NCI-H187 (cell line): ENCODE results near the gene WDR76.

ENCODE experiments used
- DNase-seq, 2 experiments: peaks; one replicate each; lab custom pipeline; 2025; lab: John Stamatoyannopoulos, UW

Gene WDR76

GRCh38 chr15:43878446-43878845 is 51.6 kb downstream of the WDR76 start:
- no peak for DNase-seq

- no peak for DNase-seq
These were observed 52.9 kb downstream of the WDR76 start for GRCh38 chr15:43879386-43880355.

- no peak for DNase-seq
These were observed 53.8 kb downstream of the WDR76 start for GRCh38 chr15:43880406-43881194.

GRCh38 chr15:43881245-43881644 is 54.4 kb downstream of the WDR76 start:
- DNase-seq: no peak

DNA sequence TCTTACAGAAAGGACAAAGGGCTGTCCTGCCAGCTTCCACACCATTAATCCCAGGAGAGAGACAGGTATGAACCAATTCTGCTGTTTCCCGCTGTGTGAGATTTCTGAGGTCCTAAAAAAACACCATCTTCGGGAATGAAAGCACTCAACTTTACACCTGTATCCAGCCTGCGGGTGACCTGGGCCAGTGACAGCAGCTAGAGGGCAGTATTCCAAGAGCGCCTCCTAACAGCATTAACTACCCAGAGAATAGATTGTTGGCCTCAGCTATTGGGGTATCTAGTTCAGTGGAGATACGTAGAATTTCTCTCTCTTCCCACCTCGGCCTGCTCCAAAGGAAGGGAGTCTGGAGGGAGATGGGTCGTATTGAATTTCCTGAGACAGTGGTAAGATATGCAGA is 55.1 kb downstream of the WDR76 start:
- no peak for DNase-seq

DNA sequence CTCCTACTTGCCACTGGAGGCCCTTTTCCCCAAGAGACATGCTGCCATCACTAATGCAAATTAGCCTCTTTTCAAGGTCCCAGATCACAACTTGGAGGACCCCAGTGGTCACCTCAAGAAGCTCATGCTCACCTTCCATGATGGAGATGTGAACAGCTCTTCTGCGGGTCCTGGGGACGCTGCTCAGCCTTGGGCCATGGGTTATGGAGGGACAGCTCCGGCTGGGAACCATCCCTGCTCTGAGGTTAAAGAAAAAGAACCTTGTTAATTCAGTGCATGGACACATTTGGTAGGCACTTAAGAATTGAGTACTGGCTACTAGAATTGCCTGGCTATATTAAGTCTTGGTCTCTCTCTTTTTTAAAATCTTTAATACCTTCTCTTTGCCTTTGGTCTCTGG is 56.8 kb downstream of the WDR76 start:
- no peak for DNase-seq

DNA sequence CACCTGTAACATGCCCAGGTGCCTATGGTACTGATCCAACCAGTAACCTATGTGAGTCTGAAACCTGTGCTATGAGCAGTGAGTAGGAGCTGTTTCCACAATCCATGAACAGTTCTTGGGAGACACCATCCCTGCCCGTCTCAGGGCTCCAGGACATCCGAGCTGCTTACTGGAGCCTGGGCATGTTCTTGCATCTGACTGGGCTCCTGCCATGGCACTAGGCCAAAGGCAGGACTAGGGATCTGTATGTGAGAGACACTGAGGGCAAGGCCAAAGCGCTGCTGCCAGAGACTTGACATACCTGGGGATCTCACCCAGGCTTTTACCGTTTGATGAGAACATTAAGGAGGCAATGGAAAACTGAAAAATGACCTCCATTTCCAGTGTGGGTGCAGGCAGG is 59.8 kb downstream of the WDR76 start:
- DNase-seq: no peak

- no peak for DNase-seq
These were observed 61.1 kb downstream of the WDR76 start for GRCh38 chr15:43887901-43888300.

DNA sequence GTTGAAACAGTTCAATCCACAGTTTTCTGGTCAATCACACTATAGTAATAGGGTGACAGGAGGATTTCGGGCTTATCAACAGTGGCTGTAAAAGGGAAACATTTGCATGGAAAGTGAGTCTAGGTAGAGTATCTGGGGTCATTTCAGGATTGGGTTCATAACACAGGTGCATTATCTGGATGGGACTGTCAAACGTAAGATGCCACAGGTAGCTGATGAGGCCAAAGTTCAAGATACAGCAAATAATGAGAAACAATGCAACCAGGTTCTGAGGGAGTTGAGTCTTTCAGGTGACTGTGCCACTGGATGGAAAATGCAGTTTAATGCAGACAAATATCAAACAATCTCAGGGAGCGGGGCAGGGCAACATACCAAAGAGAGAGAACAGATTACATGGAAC is 62.2 kb downstream of the WDR76 start:
- DNase-seq: no peak

DNA sequence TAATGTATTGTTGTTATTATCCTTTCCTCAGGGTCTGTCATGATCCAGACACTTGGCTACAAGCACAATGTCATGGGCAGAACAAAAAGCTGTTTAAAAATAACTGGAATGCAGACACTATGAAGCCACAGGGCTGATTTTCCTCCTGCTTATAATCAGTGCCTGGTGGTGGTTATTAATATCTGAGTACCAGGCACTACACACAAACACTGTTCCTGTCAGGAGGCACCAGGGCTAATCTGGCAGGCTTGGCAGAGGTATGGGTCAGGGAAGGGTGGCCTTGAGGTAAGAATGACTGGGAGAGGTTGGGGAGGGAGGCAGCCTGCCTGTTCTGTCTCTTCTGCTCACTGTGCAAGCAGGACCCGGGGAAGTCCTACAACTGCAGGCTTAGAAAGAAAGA is 67.2 kb downstream of the WDR76 start:
- no peak for DNase-seq

DNA sequence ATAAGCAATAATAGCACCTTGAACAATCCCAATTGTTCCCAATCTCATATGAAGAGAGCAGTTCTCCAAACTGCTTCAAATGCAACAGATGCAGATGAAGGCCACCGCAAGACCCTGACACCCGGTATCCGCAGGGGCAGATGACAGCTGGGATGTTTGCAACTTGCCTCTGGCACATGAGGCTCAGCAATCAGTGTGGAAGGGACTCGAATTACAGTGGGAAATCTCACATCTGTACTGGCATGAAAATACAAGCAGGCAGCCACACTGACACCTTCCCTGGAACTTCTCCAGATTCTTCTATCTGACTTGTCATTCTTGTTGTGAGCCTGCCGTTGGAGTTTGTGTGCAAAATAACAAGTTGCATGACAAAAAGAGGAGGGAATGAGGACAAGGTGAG is 68.8 kb downstream of the WDR76 start:
- DNase-seq: no peak

DNA sequence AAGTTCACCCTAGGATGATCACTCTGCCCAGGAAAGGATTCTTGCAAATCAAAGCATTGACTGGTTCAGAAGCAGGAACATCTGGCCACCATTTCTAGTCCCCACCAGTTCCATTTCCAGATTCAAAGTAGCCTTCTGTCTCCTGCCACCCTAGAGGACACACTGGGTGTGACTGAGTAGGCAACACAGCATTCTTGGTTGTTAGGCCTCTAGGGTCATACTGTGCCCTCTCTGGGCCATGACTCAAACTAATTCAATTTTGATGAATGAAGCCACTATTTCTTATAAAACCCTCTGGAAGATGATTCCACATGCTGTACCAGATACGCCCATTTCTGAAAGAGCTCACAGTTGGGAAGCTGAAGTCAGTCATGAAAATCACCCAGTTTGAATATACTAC is 69.7 kb downstream of the WDR76 start:
- no peak for DNase-seq

DNA sequence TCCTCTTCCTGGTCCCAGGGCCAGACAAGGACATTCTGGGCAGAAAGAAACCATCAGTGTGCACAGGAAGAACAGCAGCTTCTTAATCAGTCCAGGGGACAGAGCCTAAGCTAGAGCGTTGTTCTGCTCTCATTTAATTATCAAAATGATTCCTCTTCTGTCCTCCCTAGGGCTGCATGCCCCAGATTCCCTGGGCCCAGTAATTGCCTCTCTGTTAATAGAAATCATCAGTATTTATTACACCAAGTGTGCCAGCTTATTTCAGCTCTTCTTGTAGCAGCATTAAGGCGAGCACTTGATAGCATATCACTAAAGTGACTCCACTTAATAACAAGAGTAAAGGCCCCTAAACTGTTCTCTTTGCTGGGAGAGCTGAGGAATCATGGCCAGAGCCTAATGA is 72.1 kb downstream of the WDR76 start:
- no peak for DNase-seq

- no peak for DNase-seq
These were observed 73.1 kb downstream of the WDR76 start for GRCh38 chr15:43899928-43900327.

- DNase-seq: no peak
These were observed 74.2 kb downstream of the WDR76 start for GRCh38 chr15:43900996-43901395.

GRCh38 chr15:43901495-43901894 is 74.7 kb downstream of the WDR76 start:
- no peak for DNase-seq

DNA sequence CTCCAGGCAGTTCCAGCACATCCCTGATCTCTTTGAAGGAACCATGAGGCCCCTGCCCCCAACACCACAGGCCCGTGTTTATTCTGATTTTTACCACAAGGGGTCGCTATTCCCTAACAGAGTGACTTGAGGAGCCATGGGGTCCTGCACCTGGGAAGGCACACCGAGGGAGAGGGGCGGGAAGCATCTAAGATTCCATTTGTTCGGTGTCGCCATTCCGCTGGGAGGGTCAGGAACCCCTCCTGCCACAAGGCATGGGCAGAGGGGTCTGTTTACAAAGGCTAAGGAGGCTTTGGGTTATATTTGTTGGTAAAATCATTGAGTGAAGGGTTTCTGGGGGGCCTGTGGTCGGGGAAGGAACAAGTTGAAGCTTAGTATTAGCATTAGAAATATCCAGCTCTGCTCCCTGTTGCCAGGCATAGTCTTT is 77.1 kb downstream of the WDR76 start:
- peak in 1 of 2 experiments; percentile 4 for DNase-seq

GRCh38 chr15:43905755-43906154 is 79.0 kb downstream of the WDR76 start:
- DNase-seq: no peak

DNA sequence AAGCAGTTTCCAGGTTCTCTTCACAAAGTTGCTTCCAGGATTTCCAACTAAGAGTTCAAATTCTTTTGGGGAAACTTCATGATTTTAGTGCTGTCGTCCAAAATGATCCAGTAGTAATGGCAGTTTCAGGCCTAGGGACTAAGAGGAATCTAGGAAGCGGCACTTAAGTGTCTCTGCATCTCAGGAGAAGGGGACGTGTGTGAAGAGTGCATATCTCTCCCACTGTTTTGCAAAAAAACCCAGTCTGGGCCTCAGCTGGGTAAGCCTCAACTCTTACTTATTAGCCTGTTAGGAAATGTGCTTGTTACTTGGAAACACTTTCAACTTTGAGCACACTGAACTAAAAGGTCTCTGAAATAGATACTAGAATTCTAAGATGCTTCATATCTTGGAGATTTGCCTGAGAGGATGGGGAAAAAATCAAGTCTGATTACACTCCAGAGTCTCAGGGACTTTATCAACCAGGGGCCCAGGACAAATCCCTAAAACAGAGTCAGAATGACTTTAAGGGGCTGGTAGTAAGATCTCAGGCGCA is 81.8 kb downstream of the WDR76 start:
- no peak for DNase-seq

DNA sequence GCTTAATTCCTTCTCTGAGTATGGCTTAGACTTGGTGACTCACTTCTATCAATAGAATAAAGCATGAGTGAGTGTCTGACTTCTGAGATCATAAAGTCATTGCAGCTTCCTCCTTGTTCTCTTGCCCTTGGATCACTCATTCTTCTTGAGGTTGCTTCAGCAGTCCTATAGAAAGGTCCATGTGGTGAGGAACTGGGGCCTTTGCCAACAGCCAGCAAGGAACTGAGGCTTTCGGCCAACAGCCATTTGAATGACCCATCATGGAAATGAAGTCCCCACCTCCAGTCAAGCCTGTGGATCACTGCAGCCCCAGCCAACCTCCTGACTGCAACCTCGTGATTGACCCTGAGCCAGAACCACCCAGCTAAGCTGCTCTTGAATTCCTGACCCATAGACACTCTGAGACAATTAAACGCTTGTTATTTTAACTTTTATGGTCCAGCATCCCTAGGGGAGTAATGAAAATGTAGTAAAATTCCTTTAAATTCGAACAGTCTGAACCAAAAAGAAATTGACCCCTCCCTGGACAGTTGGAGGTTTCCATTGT is 84.5 kb downstream of the WDR76 start:
- no peak for DNase-seq

DNA sequence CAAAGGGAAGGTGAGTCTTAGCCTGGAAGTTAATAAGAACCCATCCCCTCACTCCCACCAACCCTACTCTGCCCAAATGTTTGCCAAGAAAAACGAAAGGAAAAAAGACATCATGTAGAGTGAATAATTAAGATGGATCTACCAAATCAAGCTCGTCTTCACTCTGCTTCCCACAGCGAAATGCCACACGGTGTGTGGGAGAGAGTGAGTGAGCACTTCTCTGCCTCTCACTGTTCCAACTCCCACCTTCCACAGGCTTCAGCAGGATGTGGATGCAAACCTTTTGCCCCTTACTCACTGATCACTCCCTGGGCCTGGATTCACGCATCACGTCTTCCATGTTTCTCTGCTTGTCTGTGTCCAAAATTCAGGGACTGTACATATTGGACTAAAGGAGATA is 85.4 kb downstream of the WDR76 start:
- DNase-seq: no peak

DNA sequence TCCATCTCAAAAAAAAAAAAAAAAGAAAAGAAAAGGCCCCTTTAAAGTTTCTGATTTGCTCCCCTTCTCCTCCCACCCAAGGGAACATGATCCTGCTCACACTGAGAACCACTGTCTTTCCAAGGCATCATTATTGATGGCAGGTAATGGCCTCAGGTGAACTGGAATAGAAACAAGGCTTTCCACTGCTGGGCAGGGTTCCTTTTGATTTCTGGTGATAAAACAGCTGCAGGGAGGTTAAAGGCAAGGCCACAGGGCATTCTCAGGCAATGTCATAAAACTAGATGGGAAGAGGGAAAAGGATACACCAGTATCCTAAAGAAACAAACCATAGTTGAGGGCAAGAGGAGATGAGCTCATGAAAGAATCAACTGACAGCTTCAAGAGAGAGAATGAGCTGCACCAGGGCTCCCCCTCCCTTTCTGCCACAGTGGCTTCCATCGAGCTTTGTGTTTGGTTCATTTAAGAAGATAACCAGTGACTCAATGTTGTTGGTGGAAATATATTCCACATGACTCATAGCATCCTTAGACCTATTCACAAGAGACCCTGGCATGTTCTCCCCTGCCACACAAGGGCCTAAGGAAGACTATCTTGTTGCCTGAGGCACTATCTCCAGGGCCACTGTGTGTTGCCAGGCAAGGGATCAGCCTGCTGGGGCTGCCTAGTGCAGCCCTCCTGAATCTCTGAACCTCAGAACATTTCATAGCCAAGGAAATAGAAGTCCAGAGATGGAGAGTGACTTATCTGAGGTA is 86.4 kb downstream of the WDR76 start:
- DNase-seq: no peak
